HG03460 (cell line): ENCODE results near the gene FAIM.
"Not testable (repeated sequence)": the region's sequence is repeated elsewhere in the genome, so short reads cannot be mapped to it uniquely, and the experiment has no call there.

ENCODE experiments used
- ATAC-seq: cut with Tn5 transposase; IDR thresholded peaks from one replicate; pipeline ENCODE4 v1.9.1; 2021; ENCODE audit not compliant: unreplicated experiment

Gene FAIM

DNA sequence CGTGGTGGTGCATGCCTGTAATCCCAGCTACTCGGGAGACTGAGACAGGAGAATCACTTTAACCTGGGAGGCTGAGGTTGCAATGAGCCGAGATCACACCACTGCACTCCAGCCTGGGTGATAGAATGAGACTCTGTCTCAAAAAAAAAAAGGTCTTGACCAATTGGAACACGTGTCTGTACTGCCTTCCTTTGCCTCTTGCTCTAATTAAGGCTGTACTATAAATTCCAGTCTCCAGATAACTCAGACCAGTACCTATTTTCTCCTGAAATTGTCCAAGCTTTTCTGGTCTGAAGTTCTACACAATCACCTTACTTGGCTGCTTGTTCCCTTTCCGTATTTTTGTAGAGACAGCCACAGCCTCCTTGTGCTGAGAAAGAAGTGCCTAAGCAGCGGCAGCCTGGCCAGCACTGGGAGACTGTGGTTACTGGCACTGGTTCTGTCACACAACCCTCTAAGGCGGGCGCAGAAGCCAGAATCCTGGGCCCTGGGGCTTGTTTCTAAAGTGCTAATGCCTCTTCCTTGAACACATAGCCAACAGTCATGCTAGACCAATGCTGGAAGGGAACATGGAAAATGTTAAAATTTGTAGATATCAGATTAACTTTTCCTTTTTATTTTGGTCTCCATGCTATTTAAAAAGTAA lies 8.3 kb upstream of the FAIM start:
- ATAC-seq = no peak

DNA sequence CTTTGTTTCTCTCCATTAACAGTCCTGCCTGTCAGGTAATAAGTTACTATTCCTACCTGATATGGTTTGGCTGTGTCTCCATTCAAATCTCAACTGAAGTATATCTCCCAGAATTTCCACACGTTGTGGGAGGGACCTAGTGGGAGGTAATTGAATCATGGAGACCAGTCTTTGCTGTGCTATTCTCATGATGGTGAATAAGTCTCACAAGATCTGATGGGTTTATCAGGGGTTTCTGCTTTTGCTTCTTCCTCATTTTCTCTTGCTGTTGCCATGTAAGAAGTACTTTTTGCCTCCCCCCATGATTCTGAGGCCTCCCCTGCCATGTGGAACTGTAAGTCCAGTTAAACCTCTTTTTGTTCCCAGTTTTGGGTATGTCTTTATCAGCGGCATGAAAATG lies 6.9 kb upstream of the FAIM start:
- not testable (repeated sequence) for ATAC-seq

DNA sequence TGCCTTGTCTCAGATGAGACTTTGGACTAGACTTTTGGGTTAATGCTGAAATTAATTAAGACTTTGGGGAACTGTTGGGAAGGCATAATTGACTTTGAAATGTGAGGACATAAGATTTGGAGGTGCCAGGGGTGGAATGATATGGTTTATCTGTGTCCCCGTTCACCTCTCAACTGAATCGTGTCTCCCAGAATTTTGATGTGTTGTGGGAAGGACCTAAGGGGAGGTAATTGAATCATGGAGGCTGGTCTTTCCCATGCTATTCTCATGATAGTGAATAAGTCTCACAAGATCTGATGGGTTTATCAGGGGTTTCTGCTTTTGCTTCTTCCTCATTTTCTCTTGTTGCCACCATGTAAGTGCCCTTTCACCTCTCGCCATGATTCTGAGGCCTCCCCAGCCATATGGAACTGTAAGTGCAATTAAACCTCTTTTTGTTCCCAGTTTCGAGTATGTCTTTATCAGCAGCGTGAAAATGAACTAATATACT lies 4.4 kb upstream of the FAIM start:
- ATAC-seq = not testable (repeated sequence)

DNA sequence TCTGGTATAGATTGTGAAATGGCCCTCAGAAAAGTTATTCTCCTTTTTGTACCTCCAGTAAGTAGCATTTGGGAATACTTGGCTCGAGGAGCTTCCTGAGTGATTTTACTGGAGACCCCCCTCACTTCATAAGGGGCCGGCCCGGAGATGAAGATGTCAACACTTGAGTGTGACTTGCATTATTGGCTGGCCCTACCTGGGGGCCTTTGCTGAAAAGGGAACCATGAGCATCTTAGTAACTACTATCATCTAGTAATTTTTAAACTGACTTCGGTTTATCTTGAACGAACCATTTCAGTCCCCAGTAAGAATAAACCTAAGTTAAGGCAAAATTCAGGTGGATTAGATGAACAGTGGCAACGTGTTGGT lies 1.3 kb downstream of the FAIM start:
- ATAC-seq = no peak

DNA sequence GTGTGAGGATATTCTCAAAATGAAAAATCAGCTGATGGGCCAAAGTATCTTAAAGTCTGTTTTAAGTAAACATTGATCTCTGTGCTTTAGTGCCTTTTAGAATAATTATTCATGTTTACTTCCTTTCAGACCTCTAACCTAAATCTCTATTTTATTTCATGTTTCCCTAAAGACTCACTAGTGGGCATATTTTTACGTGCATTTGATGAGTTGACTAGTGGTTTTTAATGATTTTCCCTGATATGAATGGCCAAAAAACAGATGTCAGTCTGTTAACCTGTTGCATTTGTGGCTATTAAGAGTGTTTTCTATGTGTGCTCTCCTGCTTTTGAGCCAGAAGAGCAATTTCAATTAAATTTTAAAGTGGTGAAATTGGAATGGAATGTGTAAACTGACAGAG lies 6.9 kb downstream of the FAIM start:
- ATAC-seq = no peak

DNA sequence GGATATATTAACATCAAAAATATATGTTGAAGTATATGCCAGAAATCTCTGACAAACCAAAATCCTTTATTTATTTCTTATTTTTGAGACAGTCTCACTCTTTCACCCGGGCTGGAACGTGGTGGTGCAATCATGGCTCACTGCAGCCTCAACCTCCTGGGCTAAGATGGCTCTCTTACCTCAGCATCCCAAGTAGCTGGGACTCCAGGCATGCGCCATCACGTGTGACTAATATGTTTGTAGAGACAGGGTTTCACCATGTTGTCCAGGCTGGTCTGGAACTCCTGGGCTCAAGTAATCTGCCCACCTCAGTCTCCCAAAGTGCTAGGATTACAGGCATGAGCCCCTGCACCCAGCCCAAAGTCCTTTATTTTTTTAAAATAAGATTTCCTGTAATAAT lies 11.9 kb downstream of the FAIM start:
- no peak for ATAC-seq

DNA sequence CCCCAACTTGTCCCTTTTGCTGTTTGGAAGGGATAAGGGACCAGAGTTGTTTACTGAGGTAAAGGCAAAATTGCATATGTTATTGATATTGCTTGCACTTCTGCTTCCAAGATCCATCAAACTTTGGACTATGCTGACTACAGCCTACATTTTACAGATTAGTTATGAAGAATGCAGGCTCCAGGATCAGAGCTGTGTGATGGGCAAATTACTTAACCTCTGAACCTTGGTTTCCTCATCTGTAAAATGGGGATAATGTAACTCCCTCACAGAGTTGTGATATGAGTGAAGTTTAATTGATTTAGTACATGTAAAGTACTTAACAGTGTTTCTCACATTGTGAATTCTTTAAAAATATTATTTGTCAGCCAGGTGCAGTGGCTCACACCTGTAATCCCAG lies 15.9 kb downstream of the FAIM start:
- no peak for ATAC-seq

DNA sequence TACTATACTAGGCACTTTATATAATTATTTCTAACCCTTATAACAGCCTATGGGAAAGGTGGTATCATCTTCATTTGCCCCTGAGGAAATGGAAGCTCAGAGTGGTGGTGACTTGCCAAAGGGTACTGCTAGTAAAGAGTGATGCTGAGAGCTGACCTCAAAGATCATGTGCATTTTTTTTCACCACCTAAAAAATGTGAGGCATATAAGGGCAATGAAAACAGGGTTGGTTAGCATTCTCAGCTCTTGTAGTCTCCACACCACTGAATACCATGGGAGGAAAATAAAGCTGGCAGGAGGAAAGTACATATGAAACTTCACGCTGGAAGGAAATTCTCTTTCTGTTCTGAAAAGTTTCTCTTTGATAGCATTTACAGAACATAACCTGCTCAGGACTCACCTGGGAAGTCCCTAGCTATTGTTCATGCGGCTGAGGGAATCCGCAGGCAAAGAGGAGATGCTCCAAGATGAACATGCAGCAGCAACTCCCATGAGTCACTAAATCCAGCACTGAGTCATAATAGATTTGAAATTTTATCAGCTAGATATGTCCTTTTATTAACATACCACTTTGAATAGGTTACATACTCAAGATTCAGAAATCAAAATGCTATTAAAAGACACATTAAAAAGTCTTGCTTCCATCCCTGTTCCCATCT lies 17.3 kb downstream of the FAIM start:
- ATAC-seq = no peak

DNA sequence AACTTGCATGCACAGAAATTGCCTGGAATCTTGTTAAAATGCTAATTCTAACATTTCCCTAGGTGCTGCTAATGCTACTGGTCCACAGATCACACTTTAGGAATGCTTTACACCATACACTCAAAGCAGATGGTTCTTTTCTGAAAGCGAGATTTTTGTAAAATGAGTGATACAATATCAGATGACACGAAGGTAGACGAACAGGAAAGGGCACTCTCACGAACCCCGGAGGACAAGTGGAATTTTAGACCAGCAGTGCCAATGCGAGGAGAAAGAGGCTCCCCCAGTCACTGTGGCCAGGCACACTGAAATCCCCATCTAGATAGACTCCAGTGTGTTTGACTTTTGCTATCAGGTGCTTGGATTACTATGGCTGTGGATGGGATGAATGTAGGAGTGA lies 21.0 kb downstream of the FAIM start:
- ATAC-seq = no peak

DNA sequence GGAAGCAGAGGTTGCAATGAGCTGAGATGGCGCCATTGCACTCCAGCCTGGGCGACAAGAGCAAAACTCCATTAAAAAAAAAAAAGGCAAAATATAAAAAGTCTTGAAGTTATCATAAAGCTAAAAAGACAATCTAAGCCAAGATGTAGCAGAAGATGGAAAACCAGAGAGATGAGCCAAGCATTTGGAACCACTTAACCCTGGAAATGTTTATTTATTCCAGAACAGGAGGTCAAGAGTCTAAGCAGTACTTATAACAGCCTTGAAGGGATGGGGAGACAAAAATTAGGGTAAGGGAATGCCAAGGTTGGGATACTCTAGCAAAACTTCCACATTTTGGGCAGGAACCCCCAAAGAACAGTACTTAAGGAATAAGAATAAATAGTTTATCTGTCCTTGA lies 30.1 kb downstream of the FAIM start:
- ATAC-seq = no peak

DNA sequence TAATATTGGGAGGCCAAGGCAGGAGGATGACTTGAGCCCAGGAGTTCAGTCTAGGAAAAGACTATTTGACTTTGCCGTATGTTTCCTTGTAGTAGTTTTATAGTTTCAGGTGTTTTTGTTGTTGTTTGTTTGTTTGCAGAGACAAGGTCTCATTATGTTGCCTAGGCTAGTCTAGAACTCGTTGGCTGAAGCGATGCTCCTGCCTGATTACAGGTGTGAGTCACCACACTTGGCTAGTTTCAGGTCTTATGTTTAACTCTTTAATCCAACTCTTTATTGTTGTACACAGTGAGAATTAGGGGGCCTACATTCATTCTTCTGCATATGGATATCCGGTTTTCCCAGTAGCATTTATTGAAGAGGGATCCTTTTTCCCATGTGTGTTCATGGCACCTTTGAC lies 32.0 kb downstream of the FAIM start:
- no peak for ATAC-seq

DNA sequence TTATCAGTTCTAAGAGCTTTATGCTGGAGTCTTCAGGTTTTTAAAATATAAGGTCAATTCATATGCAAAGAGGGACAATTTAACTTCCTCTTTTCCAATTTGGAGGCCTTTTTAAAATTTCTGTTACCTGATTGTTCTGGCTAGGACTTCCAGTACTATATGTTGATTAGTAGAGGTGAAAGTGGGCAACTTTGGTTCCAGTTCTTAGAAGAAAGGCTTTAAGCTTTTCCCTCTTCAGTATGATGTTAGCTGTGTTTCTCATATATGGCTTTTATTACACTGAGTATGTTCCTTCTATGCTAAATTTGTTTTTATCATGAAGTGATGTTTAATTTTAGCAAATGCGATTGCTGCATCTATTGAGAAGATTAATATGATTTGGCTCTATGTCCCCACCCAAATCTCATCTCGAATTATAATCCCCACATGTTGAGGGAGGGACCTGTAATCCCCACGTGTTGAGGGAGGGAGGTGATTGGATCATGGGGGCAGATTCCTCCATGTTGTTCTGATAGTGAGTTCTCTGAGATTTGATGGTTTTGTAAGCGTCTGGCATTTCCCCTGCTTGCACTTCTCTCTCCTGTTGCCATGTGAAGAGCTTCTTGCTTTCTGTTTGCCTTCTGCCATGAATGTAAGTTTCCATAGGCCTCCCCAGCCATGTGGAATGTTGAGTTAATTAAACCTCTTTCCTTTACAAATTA lies 33.8 kb downstream of the FAIM start:
- ATAC-seq = no peak

DNA sequence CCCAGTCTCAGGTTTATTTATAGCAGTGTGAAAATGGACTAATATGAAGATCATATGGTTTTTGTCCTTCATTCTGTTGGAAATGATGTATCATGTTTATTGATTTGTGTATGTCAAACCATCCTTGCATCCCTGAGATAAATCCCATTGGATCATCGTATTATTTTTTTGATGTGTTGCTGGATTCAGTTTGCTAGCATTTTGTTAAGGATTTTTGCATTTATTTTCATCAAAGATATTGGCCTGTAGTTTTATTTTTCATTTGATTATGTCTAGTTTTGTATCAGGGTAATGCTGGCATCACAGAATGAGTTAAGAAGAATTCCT lies 34.3 kb downstream of the FAIM start:
- ATAC-seq = no peak

DNA sequence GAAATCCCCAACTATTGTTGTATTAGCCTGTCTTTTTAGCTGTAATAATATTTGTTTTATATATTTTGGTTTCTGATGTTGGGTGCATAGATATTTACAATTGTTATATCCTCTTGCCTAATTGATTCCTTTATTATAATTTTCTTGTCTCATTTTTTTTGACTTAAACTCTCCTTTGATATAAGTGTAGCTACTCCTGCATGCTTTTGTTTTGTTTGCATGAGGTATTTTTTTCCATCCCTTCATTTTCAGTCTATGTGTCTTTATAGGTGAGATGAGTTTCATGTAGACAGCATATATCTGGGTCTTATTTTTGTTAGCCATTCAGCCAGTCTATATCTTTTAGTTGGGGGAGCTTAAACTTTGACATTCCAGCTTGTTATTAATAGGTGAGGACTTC lies 37.4 kb downstream of the FAIM start:
- no peak for ATAC-seq

DNA sequence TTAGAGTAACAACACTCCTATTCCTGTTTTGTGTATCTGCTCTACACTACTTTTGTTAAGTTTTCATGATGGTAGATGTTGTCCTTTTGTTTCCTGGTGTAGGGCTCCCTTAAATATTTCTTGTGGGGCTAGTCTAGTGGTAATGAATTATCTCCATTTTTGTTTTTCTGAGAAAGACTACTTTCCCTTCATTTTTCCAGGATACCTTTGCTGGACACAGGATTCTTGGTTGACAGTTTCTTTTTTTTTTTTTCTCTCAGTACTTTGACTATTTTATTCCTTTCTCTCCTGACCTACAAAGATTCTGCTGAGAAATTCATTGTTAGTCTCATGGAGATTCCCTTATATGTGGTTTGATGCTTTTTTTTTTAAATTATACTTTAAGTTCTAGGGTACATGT lies 37.9 kb downstream of the FAIM start:
- ATAC-seq = no peak

DNA sequence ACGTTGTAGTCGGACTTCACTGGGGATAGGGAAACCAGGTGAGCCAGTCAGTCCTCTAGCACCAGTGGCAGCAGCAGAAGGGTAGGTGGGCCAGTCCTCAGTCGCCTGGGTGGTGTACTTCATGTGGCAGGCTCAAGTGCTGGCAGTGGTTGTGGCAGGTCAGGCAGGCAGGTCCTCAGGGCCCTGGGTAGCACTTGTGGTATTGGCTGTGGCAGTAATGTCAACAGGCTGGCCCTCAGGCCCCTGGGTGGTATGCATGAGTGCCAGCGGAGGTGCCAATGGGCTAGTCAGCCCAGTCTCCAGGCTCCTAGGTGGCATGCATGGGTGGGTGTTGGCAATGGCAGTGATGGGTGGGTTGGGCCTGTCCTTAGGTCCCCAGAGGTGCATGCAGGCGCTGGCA lies 40.6 kb downstream of the FAIM start:
- no peak for ATAC-seq

DNA sequence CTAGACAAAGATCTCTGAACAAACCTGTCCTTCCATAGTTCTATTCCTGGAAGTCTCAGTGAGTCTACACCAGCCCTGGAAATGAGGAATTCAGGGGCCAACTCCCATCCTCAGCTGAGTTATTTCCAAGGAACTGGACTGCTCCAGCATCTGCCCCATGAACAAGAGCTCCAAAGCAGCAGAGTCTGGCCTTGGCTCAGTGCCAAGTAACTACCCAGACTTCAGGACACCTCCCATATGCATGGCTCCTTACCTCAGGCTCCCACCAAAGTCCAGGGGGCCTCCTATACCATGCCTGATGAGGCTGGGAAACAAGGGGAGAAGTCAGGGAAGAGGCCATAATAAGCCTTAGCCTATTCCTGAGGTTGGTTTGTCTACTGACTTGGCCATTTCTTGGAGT lies 45.0 kb downstream of the FAIM start:
- no peak for ATAC-seq

DNA sequence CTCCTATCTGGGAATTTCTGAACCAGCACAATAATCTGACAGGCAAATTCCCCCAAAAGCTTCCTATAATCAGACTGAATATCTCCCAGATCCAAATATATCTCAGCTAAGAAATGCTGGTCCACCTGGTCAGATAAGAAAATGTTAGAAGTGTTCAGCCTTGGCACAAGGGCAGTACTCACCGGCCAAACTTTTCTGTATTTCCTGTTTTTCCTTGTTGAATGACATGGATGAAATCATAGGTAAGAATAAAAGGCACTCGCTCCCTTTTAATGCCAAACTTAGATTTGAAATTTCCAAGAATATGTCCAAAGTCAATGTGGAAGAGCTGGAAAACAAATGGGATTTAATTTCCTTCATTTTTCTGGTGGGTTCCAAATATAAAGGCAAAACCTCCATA lies 48.9 kb downstream of the FAIM start:
- no peak for ATAC-seq

DNA sequence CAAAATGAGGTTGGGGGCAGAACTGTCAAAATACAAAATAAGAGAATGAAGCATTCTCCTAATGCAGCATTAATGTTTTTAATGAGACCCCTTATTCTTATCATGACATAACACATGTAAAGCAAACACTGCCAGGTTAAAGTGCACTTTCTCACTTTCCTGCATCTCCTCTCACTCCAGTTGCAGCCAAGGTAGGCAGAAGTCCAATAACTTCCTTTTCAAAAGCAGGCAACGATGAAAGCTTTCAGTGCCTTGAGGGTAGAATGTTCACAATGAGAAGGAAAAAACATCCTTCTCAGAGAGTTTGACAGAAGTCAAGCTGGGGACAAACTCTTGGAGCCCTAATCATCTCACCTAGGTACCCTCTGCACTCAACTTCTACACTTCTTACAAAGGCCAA lies 59.5 kb downstream of the FAIM start:
- no peak for ATAC-seq

DNA sequence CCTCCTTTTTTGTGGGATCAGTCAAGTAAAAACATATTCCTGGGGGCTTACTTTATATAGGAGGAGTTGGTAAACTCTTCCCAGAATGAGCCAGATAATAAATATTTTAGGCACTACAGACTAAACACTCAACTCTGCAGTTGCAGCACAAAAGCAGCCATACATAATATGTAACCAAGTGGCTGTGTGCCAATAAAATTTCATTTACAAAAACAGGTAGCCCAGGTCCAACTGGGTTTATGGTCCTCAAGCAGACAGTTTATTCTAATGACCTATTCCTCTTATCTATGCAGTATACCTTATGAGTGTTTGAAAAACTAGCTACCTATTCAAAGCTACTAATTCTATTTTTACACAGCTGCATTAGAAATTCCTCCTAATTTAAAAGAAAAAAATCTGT lies 61.8 kb downstream of the FAIM start:
- ATAC-seq = no peak

DNA sequence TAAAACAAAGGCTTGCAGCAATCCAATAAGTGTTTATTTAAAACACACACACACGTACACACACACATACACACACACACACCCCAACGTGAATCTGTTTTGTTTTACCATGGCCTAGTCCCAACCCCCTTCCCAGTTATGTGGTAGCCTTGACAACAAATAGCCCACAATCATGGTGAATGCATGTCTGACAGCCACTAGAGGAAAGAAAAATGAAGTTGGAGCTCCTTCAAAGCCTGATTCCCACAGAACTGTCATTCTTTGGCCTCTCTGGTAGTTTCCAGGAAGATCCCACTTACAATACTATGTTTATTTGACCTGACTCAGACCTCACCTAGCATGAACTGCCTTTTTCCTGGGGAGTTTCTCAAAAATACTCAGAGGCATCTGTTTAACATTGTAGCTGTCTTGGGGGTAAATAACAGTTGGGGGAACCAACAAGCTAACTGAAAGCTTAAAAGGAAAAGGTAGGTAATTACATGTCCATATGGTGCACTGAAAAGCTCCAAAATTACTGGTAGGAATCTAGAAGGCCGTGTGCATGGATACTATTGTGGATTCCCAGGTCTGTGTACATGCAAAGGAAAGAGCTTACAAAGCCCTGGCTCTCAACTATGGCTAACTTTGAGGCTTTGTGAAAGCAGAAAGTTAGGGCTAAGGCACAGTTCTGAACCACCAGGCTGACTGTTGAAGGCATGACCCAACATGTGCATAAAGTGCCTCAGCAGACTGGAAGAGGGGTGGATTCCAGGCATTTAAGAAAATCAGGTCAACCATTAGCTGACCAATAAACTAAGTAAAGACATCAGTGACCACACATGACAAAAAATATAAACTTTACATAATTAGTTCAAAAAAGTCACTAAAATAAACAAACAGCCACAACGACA lies 65.3 kb downstream of the FAIM start:
- ATAC-seq = no peak

DNA sequence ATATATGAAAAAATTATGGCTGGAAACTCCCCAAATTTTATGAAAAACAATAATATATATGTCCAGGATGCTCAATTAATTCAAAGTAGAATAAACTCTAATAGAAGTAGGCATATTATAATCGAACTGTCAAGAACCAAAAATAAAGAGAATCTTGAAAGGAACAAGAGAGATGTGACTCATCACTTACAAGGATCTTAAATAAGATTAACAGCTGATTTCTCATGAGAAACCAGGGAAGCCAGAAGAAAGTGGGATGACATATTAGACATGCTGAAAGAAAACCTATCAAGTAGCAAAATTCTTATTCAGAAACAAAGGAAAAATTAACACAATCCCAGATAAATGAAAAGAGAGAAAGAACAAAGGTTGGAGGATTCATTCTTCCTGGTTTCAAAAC lies 66.8 kb downstream of the FAIM start:
- ATAC-seq = no peak
